ENCODE data around the gene TBC1D10A.

DNA sequence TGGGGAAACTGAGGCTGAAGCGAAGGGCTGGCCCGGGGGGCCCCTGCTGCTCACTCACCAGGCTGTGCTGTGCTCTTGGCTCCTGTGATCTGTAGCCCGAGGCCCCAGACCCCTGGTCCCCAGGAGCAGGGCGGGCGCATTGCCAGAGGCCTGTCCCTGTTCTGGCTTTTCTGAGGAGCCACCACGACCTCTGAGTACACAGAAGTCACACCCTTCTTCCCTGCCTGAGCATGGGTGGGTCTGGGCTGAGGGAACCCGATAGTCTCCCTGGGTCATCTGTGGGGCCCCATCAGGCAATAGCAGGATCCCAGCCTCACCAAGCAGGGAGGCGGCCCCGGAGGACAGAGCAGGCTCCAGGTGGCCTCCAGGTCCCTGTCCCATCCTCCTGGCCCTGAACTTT lies 42.6 kb downstream of the TBC1D10A start:
- TF ChIP-seq POLR2AphosphoS5 (IDR thresholded peaks at IDR 0.05; ENCODE audit: low read depth, low read length), result no peak
- no peak for TF ChIP-seq POLR2A (IDR thresholded peaks at IDR 0.05; ENCODE audit: low read depth, low read length)
- TF ChIP-seq TAF1 (IDR thresholded peaks at IDR 0.05; ENCODE audit: borderline replicate concordance, low read depth, low read length), result no peak

Measured in GM12892 (cell line).